ENCODE results near the gene KCNJ14. TPM values are rescaled to one million over a fixed set of nuclear protein-coding genes. Genes with fewer than 3 reads are reported as not detected.
"Not testable (repeated sequence)": the region's sequence is repeated elsewhere in the genome, so short reads cannot be mapped to it uniquely, and the experiment has no call there.

KCNJ14 gene
- polyA plus RNA-seq, 1 donor from 2014 or later = 1.1 TPM

DNA sequence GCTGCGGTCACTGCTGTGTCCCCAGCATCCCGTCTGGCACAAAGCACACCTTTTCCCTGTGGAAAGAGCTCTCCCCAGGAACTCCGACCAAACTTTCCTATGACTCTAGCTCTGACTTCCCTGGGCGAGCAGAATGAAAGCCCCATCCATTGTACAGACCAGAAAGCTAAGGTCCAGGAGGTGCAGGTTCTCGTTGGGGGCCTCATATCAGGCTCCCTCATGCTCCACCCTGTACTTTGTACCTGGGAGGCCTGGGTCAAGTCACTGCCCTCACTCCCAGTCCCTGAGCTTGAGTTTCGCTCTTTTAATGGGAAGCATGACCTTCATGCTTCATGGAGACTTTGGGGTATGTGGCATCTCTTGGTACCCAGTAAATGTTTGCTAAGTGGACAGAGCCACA, 32.2 kb downstream of the KCNJ14 start:
- Histone ChIP-seq H3K9me3 (ENCODE audit: low read length) (no peaks in the 10 kb centered on the region), H3K79me2 (replicated peaks; ENCODE audit: insufficient read depth, low read length) (no peaks in the 10 kb centered on the region)

DNA sequence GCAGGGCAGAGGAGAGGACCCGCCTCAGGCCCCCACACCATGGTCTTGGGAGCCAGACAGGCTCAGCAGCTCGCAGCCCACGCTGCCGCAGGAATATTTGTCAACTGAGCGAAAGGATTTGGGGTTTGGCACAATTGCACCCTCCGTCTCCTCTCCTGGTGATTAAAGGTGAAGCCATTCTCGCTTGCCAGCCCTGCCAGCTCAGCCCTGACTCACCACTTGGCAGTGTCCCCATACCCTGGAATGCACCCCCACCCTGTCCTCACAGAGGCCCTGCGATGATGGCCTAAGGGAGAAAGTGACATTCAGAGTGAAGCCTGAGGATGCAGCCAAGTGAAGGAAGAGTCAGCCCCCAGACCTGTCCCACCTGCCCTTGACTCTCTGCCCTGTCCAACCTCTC, 32.6 kb downstream of the KCNJ14 start:
- Histone ChIP-seq H4K20me1 (ENCODE audit: insufficient read depth) (no peaks in the 10 kb centered on the region), H3K27me3 (ENCODE audit: insufficient read depth, low read depth, low read length) (no peaks in the 10 kb centered on the region), H3K4me3 (ENCODE audit: low read length) (no peak overlapping the region), H3K9me3 (ENCODE audit: low read length) (no peaks in the 10 kb centered on the region), H3F3A (ENCODE audit: insufficient read depth, low read length, poor library complexity, severe bottlenecking) (no peaks in the 10 kb centered on the region), H3K9me2 (ENCODE audit: insufficient read depth, low read length) (no peaks in the 10 kb centered on the region), H2AFZ (ENCODE audit: low read depth, low read length) (no peak overlapping the region), H3K27ac (ENCODE audit: low read length) (no peak overlapping the region), H3K79me2 (replicated peaks; ENCODE audit: insufficient read depth, low read length) (no peaks in the 10 kb centered on the region), H3K36me3 (ENCODE audit: insufficient read depth, low read length) (no peaks in the 10 kb centered on the region), H3K4me2 (ENCODE audit: low read length) (no peak overlapping the region), H3K9ac (ENCODE audit: low read length) (no peak overlapping the region)
- TF ChIP-seq, protein P1, sequence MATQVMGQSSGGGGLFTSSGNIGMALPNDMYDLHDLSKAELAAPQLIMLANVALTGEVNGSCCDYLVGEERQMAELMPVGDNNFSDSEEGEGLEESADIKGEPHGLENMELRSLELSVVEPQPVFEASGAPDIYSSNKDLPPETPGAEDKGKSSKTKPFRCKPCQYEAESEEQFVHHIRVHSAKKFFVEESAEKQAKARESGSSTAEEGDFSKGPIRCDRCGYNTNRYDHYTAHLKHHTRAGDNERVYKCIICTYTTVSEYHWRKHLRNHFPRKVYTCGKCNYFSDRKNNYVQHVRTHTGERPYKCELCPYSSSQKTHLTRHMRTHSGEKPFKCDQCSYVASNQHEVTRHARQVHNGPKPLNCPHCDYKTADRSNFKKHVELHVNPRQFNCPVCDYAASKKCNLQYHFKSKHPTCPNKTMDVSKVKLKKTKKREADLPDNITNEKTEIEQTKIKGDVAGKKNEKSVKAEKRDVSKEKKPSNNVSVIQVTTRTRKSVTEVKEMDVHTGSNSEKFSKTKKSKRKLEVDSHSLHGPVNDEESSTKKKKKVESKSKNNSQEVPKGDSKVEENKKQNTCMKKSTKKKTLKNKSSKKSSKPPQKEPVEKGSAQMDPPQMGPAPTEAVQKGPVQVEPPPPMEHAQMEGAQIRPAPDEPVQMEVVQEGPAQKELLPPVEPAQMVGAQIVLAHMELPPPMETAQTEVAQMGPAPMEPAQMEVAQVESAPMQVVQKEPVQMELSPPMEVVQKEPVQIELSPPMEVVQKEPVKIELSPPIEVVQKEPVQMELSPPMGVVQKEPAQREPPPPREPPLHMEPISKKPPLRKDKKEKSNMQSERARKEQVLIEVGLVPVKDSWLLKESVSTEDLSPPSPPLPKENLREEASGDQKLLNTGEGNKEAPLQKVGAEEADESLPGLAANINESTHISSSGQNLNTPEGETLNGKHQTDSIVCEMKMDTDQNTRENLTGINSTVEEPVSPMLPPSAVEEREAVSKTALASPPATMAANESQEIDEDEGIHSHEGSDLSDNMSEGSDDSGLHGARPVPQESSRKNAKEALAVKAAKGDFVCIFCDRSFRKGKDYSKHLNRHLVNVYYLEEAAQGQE (IDR thresholded peaks at IDR 0.05; ENCODE audit: borderline replicate concordance) = no peak
- no peak for TF ChIP-seq SMC3 (conservative IDR thresholded peaks at IDR 0.05; ENCODE audit: poor library complexity)
- TF ChIP-seq EZH2 (IDR thresholded peaks at IDR 0.05; ENCODE audit: borderline replicate concordance, insufficient read depth, low read length, poor library complexity, severe bottlenecking) = no peak
- TF ChIP-seq EP300 (conservative IDR thresholded peaks at IDR 0.05; ENCODE audit: poor library complexity, severe bottlenecking) = no peak
- TF ChIP-seq, protein P2, sequence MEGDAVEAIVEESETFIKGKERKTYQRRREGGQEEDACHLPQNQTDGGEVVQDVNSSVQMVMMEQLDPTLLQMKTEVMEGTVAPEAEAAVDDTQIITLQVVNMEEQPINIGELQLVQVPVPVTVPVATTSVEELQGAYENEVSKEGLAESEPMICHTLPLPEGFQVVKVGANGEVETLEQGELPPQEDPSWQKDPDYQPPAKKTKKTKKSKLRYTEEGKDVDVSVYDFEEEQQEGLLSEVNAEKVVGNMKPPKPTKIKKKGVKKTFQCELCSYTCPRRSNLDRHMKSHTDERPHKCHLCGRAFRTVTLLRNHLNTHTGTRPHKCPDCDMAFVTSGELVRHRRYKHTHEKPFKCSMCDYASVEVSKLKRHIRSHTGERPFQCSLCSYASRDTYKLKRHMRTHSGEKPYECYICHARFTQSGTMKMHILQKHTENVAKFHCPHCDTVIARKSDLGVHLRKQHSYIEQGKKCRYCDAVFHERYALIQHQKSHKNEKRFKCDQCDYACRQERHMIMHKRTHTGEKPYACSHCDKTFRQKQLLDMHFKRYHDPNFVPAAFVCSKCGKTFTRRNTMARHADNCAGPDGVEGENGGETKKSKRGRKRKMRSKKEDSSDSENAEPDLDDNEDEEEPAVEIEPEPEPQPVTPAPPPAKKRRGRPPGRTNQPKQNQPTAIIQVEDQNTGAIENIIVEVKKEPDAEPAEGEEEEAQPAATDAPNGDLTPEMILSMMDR (IDR thresholded peaks at IDR 0.05; ENCODE audit: poor library complexity, severe bottlenecking) = no peak
- no peak for TF ChIP-seq RAD21 (conservative IDR thresholded peaks at IDR 0.05)
- no peak for TF ChIP-seq MXI1 (conservative IDR thresholded peaks at IDR 0.05; ENCODE audit: poor library complexity, severe bottlenecking)
- TF ChIP-seq POLR2AphosphoS5 (IDR thresholded peaks at IDR 0.05) = no peak
- TF ChIP-seq TAF1 (IDR thresholded peaks at IDR 0.05; ENCODE audit: low read depth) = no peak

More for the DNA sequence above, 32.2 kb downstream of the KCNJ14 start:
- no peak overlapping the region for H3K4me2 ChIP-seq (ENCODE audit: low read length)
- H3K27ac ChIP-seq (ENCODE audit: low read length) = no peak overlapping the region
- H3F3A ChIP-seq (ENCODE audit: insufficient read depth, low read length, poor library complexity, severe bottlenecking) = no peaks in the 10 kb centered on the region
- H3K4me3 ChIP-seq (ENCODE audit: low read length) = no peak overlapping the region
- no peaks in the 10 kb centered on the region for H3K36me3 ChIP-seq (ENCODE audit: insufficient read depth, low read length)
- H3K9me2 ChIP-seq (ENCODE audit: insufficient read depth, low read length) = no peaks in the 10 kb centered on the region
- no peaks in the 10 kb centered on the region for H4K20me1 ChIP-seq (ENCODE audit: insufficient read depth)
- H3K9ac ChIP-seq (ENCODE audit: low read length) = no peak overlapping the region
- H3K27me3 ChIP-seq (ENCODE audit: insufficient read depth, low read depth, low read length) = no peaks in the 10 kb centered on the region
- H2AFZ ChIP-seq (ENCODE audit: low read depth, low read length) = no peak overlapping the region
- TF ChIP-seq EP300 (conservative IDR thresholded peaks at IDR 0.05; ENCODE audit: poor library complexity, severe bottlenecking) (no peak), MXI1 (conservative IDR thresholded peaks at IDR 0.05; ENCODE audit: poor library complexity, severe bottlenecking) (no peak), SMC3 (conservative IDR thresholded peaks at IDR 0.05; ENCODE audit: poor library complexity) (no peak), EZH2 (IDR thresholded peaks at IDR 0.05; ENCODE audit: borderline replicate concordance, insufficient read depth, low read length, poor library complexity, severe bottlenecking) (no peak), TAF1 (IDR thresholded peaks at IDR 0.05; ENCODE audit: low read depth) (no peak), RAD21 (conservative IDR thresholded peaks at IDR 0.05) (no peak), POLR2AphosphoS5 (IDR thresholded peaks at IDR 0.05) (no peak)
- TF ChIP-seq, protein P2 (IDR thresholded peaks at IDR 0.05; ENCODE audit: poor library complexity, severe bottlenecking) = no peak
- TF ChIP-seq, protein P1 (IDR thresholded peaks at IDR 0.05; ENCODE audit: borderline replicate concordance) = no peak

GRCh38 chr19:48488478-48488877, 33.1 kb downstream of the KCNJ14 start:
- H3K9me2 ChIP-seq (ENCODE audit: insufficient read depth, low read length); H3F3A ChIP-seq (ENCODE audit: insufficient read depth, low read length, poor library complexity, severe bottlenecking); H3K27me3 ChIP-seq (ENCODE audit: insufficient read depth, low read depth, low read length); H2AFZ ChIP-seq (ENCODE audit: low read depth, low read length); H3K27ac ChIP-seq (ENCODE audit: low read length); H3K9me3 ChIP-seq (ENCODE audit: low read length); H3K36me3 ChIP-seq (ENCODE audit: insufficient read depth, low read length); H3K4me3 ChIP-seq (ENCODE audit: low read length); H4K20me1 ChIP-seq (ENCODE audit: insufficient read depth); H3K4me2 ChIP-seq (ENCODE audit: low read length); H3K9ac ChIP-seq (ENCODE audit: low read length); H3K79me2 ChIP-seq (replicated peaks; ENCODE audit: insufficient read depth, low read length): not testable (repeated sequence)
